HL-60 (cell line): ENCODE results near the gene ANGPT4.

Experiments
- POLR2AphosphoS5 ChIP-seq: IDR thresholded peaks from 2 replicates; pipeline ENCODE4 v1.6.1; 2012; ENCODE audit warnings: low read depth
- TF ChIP-seq, protein P1 (sequence below): IDR thresholded peaks from one replicate; pipeline ENCODE4 v1.5.1; 2011; ENCODE audit warnings: low read length, control low read depth, inconsistent platforms; ENCODE audit not compliant: insufficient read depth
- TF ChIP-seq, protein P2 (sequence below): IDR thresholded peaks from 2 replicates; pipeline ENCODE4 v1.6.1; 2012; ENCODE audit warnings: low read depth; ENCODE audit not compliant: insufficient replicate concordance

DNA sequence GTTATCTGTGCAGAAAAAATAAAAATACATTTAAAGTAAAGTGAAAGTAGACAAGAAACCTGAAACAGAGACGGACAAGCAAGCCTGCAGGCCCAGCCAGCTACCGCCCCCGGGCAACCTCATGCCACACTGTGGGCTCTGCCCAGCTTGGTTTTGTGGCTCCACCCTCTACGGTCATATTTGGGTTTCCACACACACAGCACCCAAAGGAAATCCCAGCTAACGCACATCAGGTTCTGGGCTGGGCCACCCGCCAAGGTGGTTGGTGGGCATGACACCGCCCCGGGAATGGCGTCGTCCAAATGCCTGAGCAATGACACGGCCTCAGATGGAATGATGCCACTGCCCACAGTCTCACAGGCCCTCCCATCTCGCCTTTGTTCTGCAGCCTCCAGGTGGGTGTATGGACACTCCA lies 59.8 kb downstream of the ANGPT4 start:
- TF ChIP-seq, protein P1, sequence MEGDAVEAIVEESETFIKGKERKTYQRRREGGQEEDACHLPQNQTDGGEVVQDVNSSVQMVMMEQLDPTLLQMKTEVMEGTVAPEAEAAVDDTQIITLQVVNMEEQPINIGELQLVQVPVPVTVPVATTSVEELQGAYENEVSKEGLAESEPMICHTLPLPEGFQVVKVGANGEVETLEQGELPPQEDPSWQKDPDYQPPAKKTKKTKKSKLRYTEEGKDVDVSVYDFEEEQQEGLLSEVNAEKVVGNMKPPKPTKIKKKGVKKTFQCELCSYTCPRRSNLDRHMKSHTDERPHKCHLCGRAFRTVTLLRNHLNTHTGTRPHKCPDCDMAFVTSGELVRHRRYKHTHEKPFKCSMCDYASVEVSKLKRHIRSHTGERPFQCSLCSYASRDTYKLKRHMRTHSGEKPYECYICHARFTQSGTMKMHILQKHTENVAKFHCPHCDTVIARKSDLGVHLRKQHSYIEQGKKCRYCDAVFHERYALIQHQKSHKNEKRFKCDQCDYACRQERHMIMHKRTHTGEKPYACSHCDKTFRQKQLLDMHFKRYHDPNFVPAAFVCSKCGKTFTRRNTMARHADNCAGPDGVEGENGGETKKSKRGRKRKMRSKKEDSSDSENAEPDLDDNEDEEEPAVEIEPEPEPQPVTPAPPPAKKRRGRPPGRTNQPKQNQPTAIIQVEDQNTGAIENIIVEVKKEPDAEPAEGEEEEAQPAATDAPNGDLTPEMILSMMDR, result no peak
- TF ChIP-seq POLR2AphosphoS5, result no peak
- TF ChIP-seq, protein P2, sequence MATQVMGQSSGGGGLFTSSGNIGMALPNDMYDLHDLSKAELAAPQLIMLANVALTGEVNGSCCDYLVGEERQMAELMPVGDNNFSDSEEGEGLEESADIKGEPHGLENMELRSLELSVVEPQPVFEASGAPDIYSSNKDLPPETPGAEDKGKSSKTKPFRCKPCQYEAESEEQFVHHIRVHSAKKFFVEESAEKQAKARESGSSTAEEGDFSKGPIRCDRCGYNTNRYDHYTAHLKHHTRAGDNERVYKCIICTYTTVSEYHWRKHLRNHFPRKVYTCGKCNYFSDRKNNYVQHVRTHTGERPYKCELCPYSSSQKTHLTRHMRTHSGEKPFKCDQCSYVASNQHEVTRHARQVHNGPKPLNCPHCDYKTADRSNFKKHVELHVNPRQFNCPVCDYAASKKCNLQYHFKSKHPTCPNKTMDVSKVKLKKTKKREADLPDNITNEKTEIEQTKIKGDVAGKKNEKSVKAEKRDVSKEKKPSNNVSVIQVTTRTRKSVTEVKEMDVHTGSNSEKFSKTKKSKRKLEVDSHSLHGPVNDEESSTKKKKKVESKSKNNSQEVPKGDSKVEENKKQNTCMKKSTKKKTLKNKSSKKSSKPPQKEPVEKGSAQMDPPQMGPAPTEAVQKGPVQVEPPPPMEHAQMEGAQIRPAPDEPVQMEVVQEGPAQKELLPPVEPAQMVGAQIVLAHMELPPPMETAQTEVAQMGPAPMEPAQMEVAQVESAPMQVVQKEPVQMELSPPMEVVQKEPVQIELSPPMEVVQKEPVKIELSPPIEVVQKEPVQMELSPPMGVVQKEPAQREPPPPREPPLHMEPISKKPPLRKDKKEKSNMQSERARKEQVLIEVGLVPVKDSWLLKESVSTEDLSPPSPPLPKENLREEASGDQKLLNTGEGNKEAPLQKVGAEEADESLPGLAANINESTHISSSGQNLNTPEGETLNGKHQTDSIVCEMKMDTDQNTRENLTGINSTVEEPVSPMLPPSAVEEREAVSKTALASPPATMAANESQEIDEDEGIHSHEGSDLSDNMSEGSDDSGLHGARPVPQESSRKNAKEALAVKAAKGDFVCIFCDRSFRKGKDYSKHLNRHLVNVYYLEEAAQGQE, result no peak
